Naive thymus-derived CD8-positive, alpha-beta T cell (primary cell): ENCODE data around the gene NPB. TPM values are rescaled to one million over a fixed set of nuclear protein-coding genes. Genes with fewer than 3 reads are reported as not detected.

ENCODE experiments used
- ATAC-seq, 2 donors: fragments of 150-1000 bp; cut with Tn5 transposase in 1 of 2; sonication (Bioruptor Pico), chemical (Tn5 transposase) in 1 of 2; 1 replicate in 1 of 2; 2 replicates in 1 of 2; pipeline ENCODE4 v1.10.0; 2021; ENCODE audit warnings: mild to moderate bottlenecking in 2 of 2, moderate library complexity in 2 of 2
- POLR2A ChIA-PET: fragments of 350-600 bp; sonication (Branson Sonifier 250); formaldehyde crosslinking; loops from one replicate; lab custom pipeline; 2021; ENCODE audit warnings: antibody characterized with exemption; lab: Charles Lee
- DNase-seq, 10 donors: peaks; one replicate each; pipeline versions ENCODE4 v3.0.0 to v3.0.0-alpha.2; 2020 to 2022
- H3K27ac Mint-ChIP-seq, 10 donors: one replicate each; pipeline ENCODE4 v1.8.0; 2020 to 2022; ENCODE audit warnings: mild to moderate bottlenecking in 10 of 10, mixed read lengths in 10 of 10, moderate library complexity in 4 of 10, inconsistent platforms in 1 of 10
- H3K27me3 Mint-ChIP-seq, 5 donors: one replicate each; pipeline ENCODE4 v1.8.0; 2021 to 2022; ENCODE audit warnings: mixed read lengths in 5 of 5
- H3K36me3 Mint-ChIP-seq, 3 donors: one replicate each; pipeline ENCODE4 v1.8.0; 2020 to 2022; ENCODE audit warnings: mixed read lengths in 3 of 3, mild to moderate bottlenecking in 2 of 3, inconsistent platforms in 1 of 3
- H3K4me1 Mint-ChIP-seq, 4 donors: one replicate each; pipeline ENCODE4 v1.8.0; 2021 to 2022; ENCODE audit warnings: mixed read lengths in 4 of 4
- H3K4me3 Mint-ChIP-seq, 10 donors: one replicate each; pipeline ENCODE4 v1.8.0; 2020 to 2022; ENCODE audit warnings: mild to moderate bottlenecking in 10 of 10, mixed read lengths in 10 of 10, moderate library complexity in 6 of 10, inconsistent platforms in 1 of 10
- H3K9me3 Mint-ChIP-seq, 9 donors: one replicate each; pipeline ENCODE4 v1.8.0; 2020 to 2022; ENCODE audit warnings: mixed read lengths in 9 of 9, mild to moderate bottlenecking in 3 of 9, inconsistent platforms in 1 of 9, moderate library complexity in 1 of 9
- polyA plus RNA-seq, 3 donors: library from polyadenylated mRNA; unstranded; fragments of 300-500 nt; fragmentation: Illumina TruSeq; gene quantifications; one replicate each; pipeline ENCODE4 v1.2.3, GENCODE V29; 2021
- total RNA-seq, 8 experiments: library from RNA in 2 of 8; stranded (reverse) in 2 of 8; gene quantifications; one replicate each; pipeline ENCODE4 v1.2.3 and lab custom pipeline; 2021 to 2026

NPB gene
- total and polyA plus RNA-seq, 5 experiments from 2014 or later: 0.69 to 1.0 TPM; not detected in 3

DNA sequence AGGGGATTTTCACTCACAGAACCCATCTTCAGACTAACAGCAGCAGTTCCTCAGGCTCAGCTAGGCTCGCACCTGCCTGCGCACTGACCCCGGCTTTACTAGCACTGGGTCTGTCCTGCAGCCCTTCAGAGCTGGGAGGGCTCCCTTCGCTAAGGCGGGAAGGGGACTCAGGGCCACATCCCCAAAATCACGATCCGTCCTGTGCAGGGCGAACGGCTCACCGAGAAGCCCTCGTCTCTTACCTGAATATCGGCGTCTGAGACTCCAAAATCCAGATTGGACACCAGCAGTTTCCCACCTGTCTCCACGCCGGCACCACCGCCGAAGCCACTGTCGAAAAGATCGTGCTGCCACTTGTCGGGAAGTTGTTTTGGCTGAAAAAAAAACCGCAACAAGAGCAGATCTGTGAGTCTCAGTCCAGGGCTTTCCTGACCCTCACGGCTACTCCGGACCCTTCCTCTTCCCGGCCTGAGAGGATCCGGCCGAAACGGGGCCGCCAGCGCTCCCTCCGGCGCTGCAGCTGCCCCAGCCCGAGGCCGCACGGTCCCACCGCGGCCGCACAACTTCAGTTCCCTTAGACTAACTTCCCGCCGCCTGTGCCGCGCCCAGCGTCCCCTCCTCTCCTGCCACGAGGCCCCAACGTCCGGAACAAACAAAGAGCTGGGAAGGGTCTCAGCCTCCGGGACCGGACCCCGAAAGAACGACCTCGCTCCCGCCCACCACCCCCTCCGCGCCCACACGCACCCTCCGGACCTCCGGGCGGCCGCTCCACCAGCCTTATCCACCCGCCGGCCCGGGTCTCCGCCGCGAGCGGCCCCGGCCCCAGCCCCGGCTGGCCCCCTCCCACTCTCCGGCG lies 11.4 kb upstream of the NPB start:
- DNase-seq: no peak

GRCh38 chr17:81891303-81891552 lies 10.8 kb upstream of the NPB start:
- peak overlapping the region; percentile 89 to 97 (median 94) for H3K4me3 Mint-ChIP-seq
- peaks cover 0 to 45% (median 7%) of the 10 kb centered on the region in 3 donors for H3K36me3 Mint-ChIP-seq
- ATAC-seq: peak in 1 of 2 donors; percentile 21
- no peaks in the 10 kb centered on the region for H3K9me3 Mint-ChIP-seq
- peaks cover 13 to 36% (median 24%) of the 10 kb centered on the region in 4 donors for H3K4me1 Mint-ChIP-seq
- POLR2A ChIA-PET: interaction anchor here (1.0 to 8.9 kb wide), 4 partner anchors 14 to 30 kb away, joined by 3 to 71 read pairs (median 10); partner anchors contain the start of genes ARHGDIA, P4HB and PCYT2
- peak overlapping the region; percentile 88 to 99 (median 98) for H3K27ac Mint-ChIP-seq
- no peak for DNase-seq
- H3K27me3 Mint-ChIP-seq: no peaks in the 10 kb centered on the region

More for the DNA sequence above, 11.4 kb upstream of the NPB start:
- Mint-ChIP-seq H3K36me3 (peaks cover 0 to 46% (median 6%) of the 10 kb centered on the region in 3 donors), H3K4me3 (peak overlapping the region; percentile 80 to 93 (median 85)), H3K27ac (peak overlapping the region; percentile 66 to 97 (median 96)), H3K4me1 (peaks cover 13 to 36% (median 24%) of the 10 kb centered on the region in 4 donors), H3K9me3 (no peaks in the 10 kb centered on the region), H3K27me3 (no peaks in the 10 kb centered on the region)
- no peak for ATAC-seq
- POLR2A ChIA-PET: interaction anchor here (1.0 to 8.9 kb wide), 4 partner anchors 10 to 36 kb away, joined by 3 to 71 read pairs (median 4); partner anchors contain the start of genes ARHGDIA and P4HB

GRCh38 chr17:81895400-81895799 lies 6.6 kb upstream of the NPB start:
- Mint-ChIP-seq H3K27me3 (peaks cover 0 to under 1% (median 0%) of the 10 kb centered on the region in 5 donors), H3K4me1 (peaks cover 0 to 18% (median 9%) of the 10 kb centered on the region in 4 donors), H3K36me3 (peaks cover 0 to 45% (median 12%) of the 10 kb centered on the region in 3 donors), H3K9me3 (no peaks in the 10 kb centered on the region), H3K27ac (no peak overlapping the region), H3K4me3 (no peak overlapping the region)
- no peak for DNase-seq
- no peak for ATAC-seq
- POLR2A ChIA-PET: no interaction called here

GRCh38 chr17:81898029-81898866 lies 3.8 kb upstream of the NPB start:
- Mint-ChIP-seq H3K36me3 (peaks cover 0 to 54% (median 18%) of the 10 kb centered on the region in 3 donors), H3K27ac (no peak overlapping the region), H3K27me3 (peaks cover 5 to 13% (median 10%) of the 10 kb centered on the region in 5 donors), H3K9me3 (no peaks in the 10 kb centered on the region), H3K4me3 (no peak overlapping the region), H3K4me1 (peaks cover 2 to 10% (median 9%) of the 10 kb centered on the region in 4 donors)
- POLR2A ChIA-PET: interaction anchor here (0.8 kb wide), 1 partner anchor 15 kb away, joined by 3 read pairs; no protein-coding TSS in a partner anchor
- ATAC-seq: no peak
- DNase-seq: no peak

- POLR2A ChIA-PET: interaction anchor here (0.5 kb wide), 1 partner anchor 23 kb away, joined by 7 read pairs; no protein-coding TSS in a partner anchor
Observed at GRCh38 chr17:81898885-81899284, 3.2 kb upstream of the NPB start.

GRCh38 chr17:81899514-81900166 lies 2.4 kb upstream of the NPB start:
- DNase-seq (no peak), ATAC-seq (no peak)
- POLR2A ChIA-PET: interaction anchor here (0.5 kb wide), 1 partner anchor 24 kb away, joined by 7 read pairs; no protein-coding TSS in a partner anchor
- Mint-ChIP-seq H3K27me3 (peaks cover 5 to 13% (median 10%) of the 10 kb centered on the region in 5 donors), H3K4me3 (no peak overlapping the region), H3K9me3 (no peaks in the 10 kb centered on the region), H3K27ac (no peak overlapping the region), H3K4me1 (peaks cover 2 to 10% (median 7%) of the 10 kb centered on the region in 4 donors), H3K36me3 (peaks cover 0 to 52% (median 18%) of the 10 kb centered on the region in 3 donors)

More at GRCh38 chr17:81898885-81899284, 3.2 kb upstream of the NPB start:
- DNase-seq (no peak), ATAC-seq (no peak)
- Mint-ChIP-seq H3K27ac (no peak overlapping the region), H3K36me3 (peaks cover 0 to 54% (median 18%) of the 10 kb centered on the region in 3 donors), H3K27me3 (peaks cover 5 to 13% (median 10%) of the 10 kb centered on the region in 5 donors), H3K4me3 (no peak overlapping the region), H3K4me1 (peaks cover 2 to 10% (median 7%) of the 10 kb centered on the region in 4 donors), H3K9me3 (no peaks in the 10 kb centered on the region)

DNA sequence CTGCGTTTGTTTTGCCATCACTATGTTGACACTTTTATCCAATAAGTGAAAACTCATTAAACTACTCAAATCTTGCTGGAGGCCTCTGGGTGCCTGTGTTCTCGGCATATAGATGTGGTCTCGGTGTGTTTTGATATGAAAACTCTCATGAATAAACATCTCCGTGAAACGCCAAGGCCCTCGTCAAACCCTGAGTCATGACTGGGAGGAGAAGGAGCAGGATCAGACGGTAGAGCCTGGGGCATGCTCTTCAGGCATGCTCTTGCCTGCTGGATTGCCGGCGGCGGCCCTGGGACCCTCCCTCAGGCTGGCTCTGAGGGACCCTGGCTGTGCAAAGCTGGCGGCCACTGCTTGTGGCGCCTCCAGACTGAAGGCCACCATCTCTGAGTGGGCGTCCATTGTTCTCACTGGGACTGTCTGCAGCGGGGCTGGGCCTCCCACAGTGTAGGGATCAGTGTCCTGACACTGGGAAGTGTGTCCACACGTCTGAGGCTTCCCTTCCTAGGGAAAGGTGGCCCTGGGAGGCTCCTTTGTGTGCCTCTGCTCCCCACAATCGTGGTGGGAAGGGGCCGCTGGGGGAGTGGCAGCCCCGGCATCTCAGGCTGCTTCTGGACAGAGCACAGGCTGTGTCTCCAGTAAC lies 1.7 kb upstream of the NPB start:
- POLR2A ChIA-PET: no interaction called here
- H3K27ac Mint-ChIP-seq: peak overlapping the region in 1 of 10 donors; percentile 12
- H3K4me3 Mint-ChIP-seq: peak overlapping the region in 1 of 10 donors; percentile 48

GRCh38 chr17:81901167-81902022 lies 643 bp upstream of the NPB start:
- DNase-seq (no peak), ATAC-seq (peak in 1 of 2 donors; percentile 40)
- peaks cover 5 to 13% (median 10%) of the 10 kb centered on the region in 5 donors for H3K27me3 Mint-ChIP-seq
- H3K36me3 Mint-ChIP-seq: peaks cover 0 to 37% (median 16%) of the 10 kb centered on the region in 3 donors
- POLR2A ChIA-PET: interaction anchor here (1.0 to 1.1 kb wide), 3 partner anchors 16 to 31 kb away, joined by 4 to 6 read pairs (median 4); no protein-coding TSS in a partner anchor
- H3K4me3 Mint-ChIP-seq: peak overlapping the region in 8 of 10 donors; percentile 15 to 65 (median 48)
- peak overlapping the region in 1 of 10 donors; percentile 25 for H3K27ac Mint-ChIP-seq
- H3K4me1 Mint-ChIP-seq: peaks cover 2 to 10% (median 7%) of the 10 kb centered on the region in 4 donors
- H3K9me3 Mint-ChIP-seq: no peaks in the 10 kb centered on the region

More for the DNA sequence above, 1.7 kb upstream of the NPB start:
- Mint-ChIP-seq H3K36me3 (peaks cover 0 to 47% (median 18%) of the 10 kb centered on the region in 3 donors), H3K27me3 (peaks cover 5 to 13% (median 10%) of the 10 kb centered on the region in 5 donors), H3K4me1 (peaks cover 2 to 10% (median 7%) of the 10 kb centered on the region in 4 donors), H3K9me3 (no peaks in the 10 kb centered on the region)
- DNase-seq (no peak), ATAC-seq (no peak)

- no peak overlapping the region for H3K27ac Mint-ChIP-seq
- H3K9me3 Mint-ChIP-seq: no peaks in the 10 kb centered on the region
- H3K27me3 Mint-ChIP-seq: peaks cover 5 to 13% (median 10%) of the 10 kb centered on the region in 5 donors
- peak overlapping the region in 1 of 10 donors; percentile 37 for H3K4me3 Mint-ChIP-seq
- H3K36me3 Mint-ChIP-seq: peaks cover 0 to 24% (median 16%) of the 10 kb centered on the region in 3 donors
- ATAC-seq (peak; percentile 43 to 61), DNase-seq (no peak)
- H3K4me1 Mint-ChIP-seq: peaks cover 2 to 10% (median 7%) of the 10 kb centered on the region in 4 donors
- POLR2A ChIA-PET: interaction anchor here (0.5 to 1.1 kb wide), 2 partner anchors 33 to 63 kb away, joined by 3 to 4 read pairs; no protein-coding TSS in a partner anchor
Observed at GRCh38 chr17:81902653-81903414, 796 bp downstream of the NPB start.

- H3K4me1 Mint-ChIP-seq: peaks cover 2 to 10% (median 7%) of the 10 kb centered on the region in 4 donors
- peaks cover 5 to 13% (median 10%) of the 10 kb centered on the region in 5 donors for H3K27me3 Mint-ChIP-seq
- H3K27ac Mint-ChIP-seq: no peak overlapping the region
- POLR2A ChIA-PET: interaction anchor here (0.5 kb wide), 1 partner anchor 62 kb away, joined by 3 read pairs; no protein-coding TSS in a partner anchor
- peak overlapping the region in 1 of 10 donors; percentile 20 for H3K4me3 Mint-ChIP-seq
- no peak for DNase-seq
- no peaks in the 10 kb centered on the region for H3K9me3 Mint-ChIP-seq
- H3K36me3 Mint-ChIP-seq: peaks cover 0 to 18% (median 12%) of the 10 kb centered on the region in 3 donors
- ATAC-seq: no peak
Observed at GRCh38 chr17:81903415-81903831, 1.4 kb downstream of the NPB start.
